Stimulated activated naive CD8-positive, alpha-beta T cell treated with anti-CD3 and anti-CD28 coated beads, Interleukin-15, Interleukin-2, amounts not matched to agents 100 ng/mL and 50 ng/mL, for 24 hours (primary cell): ENCODE results near the gene FHIT.
A peak's percentile ranks its signal among the peaks of the same experiment; 100 is the strongest.

Experiments
- H3K27ac Mint-ChIP-seq: one replicate; pipeline ENCODE4 v1.8.0; 2021; ENCODE audit warnings: mild to moderate bottlenecking, mixed read lengths
- H3K27me3 Mint-ChIP-seq: one replicate; pipeline ENCODE4 v1.8.0; 2021; ENCODE audit warnings: mixed read lengths
- H3K36me3 Mint-ChIP-seq: one replicate; pipeline ENCODE4 v1.8.0; 2021; ENCODE audit warnings: low read depth, mixed read lengths
- H3K4me1 Mint-ChIP-seq: one replicate; pipeline ENCODE4 v1.8.0; 2021; ENCODE audit warnings: low read depth, mixed read lengths
- H3K4me3 Mint-ChIP-seq: one replicate; pipeline ENCODE4 v1.8.0; 2021; ENCODE audit warnings: mild to moderate bottlenecking, mixed read lengths
- H3K9me3 Mint-ChIP-seq: one replicate; pipeline ENCODE4 v1.8.0; 2021; ENCODE audit warnings: mixed read lengths

FHIT gene

DNA sequence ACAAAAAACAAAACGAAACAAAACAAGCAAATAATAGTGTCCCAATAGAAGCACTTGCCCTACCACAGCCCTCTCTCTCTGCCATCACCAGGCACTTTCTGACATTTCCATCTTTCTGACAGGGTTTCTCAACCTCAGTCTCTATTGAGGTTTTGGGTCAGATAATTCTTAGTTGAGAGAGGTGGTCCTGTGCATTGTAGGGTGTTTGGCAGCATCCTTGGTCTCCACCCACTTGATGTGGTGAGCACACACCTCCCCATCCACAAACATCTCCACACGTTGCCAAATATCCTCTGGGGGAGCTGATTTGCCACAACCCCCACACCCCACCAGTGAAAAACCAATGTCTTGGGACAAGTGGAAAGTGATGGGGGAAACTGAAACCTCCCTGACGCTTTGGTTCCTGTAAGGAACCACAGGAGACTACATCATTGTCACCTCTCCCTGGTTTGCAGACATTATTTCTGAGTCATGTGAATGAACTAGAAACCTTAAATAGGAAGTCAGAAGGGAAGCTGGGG lies 1467.7 kb downstream of the FHIT start:
- Mint-ChIP-seq H3K4me3 (peak overlapping the region; percentile 53), H3K27me3 (peaks cover 4% of the 10 kb centered on the region), H3K36me3 (no peaks in the 10 kb centered on the region), H3K4me1 (peaks cover 21% of the 10 kb centered on the region), H3K9me3 (peaks cover 6% of the 10 kb centered on the region), H3K27ac (peak overlapping the region; percentile 80)

DNA sequence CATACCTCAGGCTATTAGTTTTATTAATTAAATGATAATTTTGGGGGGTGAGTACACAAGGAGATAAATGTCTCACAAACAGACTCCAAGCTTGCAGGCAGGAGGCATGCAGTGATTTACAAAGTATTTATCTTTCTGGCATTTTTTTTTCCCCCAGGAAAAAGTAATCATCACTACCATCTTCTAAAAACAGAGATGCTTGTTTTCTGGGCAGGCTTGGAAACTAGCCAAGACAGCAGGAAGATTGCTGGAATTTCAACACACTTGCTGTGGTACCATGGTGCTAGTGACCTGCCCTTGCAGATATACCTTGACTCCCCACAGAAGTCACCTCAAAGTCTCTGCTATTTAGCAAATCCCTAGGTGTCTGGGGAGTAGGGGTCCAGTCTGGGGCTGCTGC lies 1468.6 kb downstream of the FHIT start:
- Mint-ChIP-seq H3K27ac (no peak overlapping the region), H3K36me3 (no peaks in the 10 kb centered on the region), H3K4me3 (no peak overlapping the region), H3K4me1 (peaks cover 30% of the 10 kb centered on the region), H3K9me3 (peaks cover 4% of the 10 kb centered on the region), H3K27me3 (peaks cover 4% of the 10 kb centered on the region)

DNA sequence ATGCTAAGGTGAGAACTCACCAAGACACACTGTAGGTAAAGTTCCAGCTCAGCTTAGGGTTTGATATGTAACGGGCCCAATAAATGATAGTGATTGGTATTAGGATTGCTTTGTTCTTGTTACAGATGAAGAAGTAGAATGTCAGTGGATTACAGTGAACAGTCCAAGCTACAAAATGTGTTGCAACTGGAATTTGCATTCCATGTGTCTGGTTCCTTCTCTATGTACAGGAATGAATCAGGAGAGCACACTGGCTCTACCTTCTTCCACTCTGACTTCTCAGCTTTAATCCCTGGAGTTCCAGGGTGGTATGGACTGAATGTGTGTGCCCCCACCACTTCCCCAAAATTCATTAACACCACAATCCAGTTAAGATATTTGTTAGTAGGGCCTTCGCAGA lies 1471.0 kb downstream of the FHIT start:
- Mint-ChIP-seq H3K27me3 (peaks cover 4% of the 10 kb centered on the region), H3K27ac (no peak overlapping the region), H3K4me1 (peaks cover 41% of the 10 kb centered on the region), H3K9me3 (no peaks in the 10 kb centered on the region), H3K36me3 (no peaks in the 10 kb centered on the region), H3K4me3 (no peak overlapping the region)

DNA sequence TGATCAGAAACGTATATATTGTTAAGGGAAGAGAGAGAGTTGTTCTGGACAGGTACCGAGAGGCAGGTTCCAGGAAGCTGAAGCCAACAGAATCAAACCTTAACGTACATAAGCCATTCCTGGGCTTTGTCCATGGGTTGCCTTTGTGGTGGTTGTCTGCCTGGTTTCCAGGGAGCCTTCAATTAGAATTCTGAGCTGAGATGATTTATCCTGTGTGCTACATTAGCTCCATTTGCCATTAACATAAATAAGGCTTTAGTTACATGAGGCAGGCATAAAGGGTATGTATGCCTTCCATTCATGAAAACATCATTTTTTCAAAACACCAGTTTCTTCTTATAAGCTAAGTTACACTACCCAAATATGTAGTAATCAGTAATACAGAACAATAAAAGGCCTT lies 1472.0 kb downstream of the FHIT start:
- Mint-ChIP-seq H3K9me3 (no peaks in the 10 kb centered on the region), H3K4me3 (no peak overlapping the region), H3K27ac (no peak overlapping the region), H3K27me3 (peaks cover 9% of the 10 kb centered on the region), H3K4me1 (peaks cover 39% of the 10 kb centered on the region), H3K36me3 (no peaks in the 10 kb centered on the region)

DNA sequence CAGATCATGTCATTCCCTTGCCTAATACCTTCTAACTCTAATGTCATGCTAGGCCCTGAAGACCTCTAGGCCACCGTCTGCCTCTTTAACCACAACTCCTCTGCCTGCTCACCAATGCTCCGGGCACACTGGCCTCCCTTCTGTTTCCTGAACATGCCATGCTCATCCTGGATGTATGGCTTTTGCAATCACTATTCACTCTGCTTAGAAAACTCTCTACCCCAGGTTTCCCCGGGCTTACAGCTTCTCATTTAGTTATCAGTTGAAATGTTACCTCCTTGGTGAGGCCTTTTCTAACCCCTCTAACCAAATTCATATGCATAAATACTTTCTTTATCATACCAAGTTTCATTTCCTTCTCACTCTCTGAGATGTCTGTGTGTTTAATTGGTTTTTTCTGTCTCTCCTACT lies 1473.6 kb downstream of the FHIT start:
- H3K4me3 Mint-ChIP-seq: no peak overlapping the region
- H3K36me3 Mint-ChIP-seq: no peaks in the 10 kb centered on the region
- peaks cover 10% of the 10 kb centered on the region for H3K27me3 Mint-ChIP-seq
- no peaks in the 10 kb centered on the region for H3K9me3 Mint-ChIP-seq
- peak overlapping the region; percentile 38 for H3K27ac Mint-ChIP-seq
- peaks cover 41% of the 10 kb centered on the region for H3K4me1 Mint-ChIP-seq

DNA sequence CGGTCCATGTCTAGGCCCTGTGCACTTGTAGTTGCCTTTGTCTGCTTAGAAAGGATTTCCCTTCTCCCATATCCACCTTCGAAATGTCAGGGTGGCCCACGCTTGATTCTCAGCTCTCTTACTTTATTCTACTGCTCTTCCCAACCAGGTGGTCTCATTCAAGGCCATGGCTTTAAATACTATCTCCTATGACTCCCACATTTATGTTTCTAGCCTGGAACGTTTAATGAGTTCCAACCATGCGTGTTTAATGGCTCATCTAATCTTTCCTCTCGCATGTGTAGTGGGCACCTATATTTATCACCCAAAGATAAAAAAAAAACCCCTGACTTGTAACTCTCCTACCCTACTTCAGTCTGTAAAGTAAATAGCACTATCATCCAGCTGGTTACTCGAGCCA lies 1474.2 kb downstream of the FHIT start:
- Mint-ChIP-seq H3K9me3 (no peaks in the 10 kb centered on the region), H3K36me3 (no peaks in the 10 kb centered on the region), H3K4me3 (no peak overlapping the region), H3K4me1 (peaks cover 44% of the 10 kb centered on the region), H3K27ac (no peak overlapping the region), H3K27me3 (peaks cover 12% of the 10 kb centered on the region)

DNA sequence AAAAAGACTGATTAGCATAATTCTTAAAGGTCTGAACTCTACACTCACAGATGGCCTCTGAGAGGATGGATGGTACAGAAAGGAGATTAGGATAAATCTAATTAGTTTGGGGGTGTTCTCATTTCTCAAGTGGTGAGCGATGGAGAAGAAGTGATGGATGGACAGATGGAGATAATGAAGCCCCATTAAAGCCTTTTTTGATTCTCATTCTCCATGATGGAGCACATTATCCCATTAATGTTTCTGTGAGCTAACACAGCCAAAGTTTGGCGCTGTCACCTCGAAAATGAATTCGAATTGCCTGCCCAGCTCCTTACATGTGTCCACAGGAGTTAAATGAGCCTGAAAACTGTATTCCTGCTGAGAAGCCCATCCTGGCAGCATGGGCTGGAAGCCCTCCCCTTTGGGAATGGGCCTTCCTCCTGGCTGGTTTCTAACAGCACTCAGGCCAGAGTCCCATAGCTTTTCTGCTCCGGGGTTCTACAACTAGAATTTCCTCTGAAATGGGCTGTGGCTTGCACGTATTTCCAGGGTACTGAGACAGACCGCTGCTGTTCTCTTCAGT lies 1475.4 kb downstream of the FHIT start:
- H3K4me3 Mint-ChIP-seq: no peak overlapping the region
- H3K36me3 Mint-ChIP-seq: no peaks in the 10 kb centered on the region
- peaks cover 53% of the 10 kb centered on the region for H3K4me1 Mint-ChIP-seq
- H3K9me3 Mint-ChIP-seq: no peaks in the 10 kb centered on the region
- peaks cover 17% of the 10 kb centered on the region for H3K27me3 Mint-ChIP-seq
- no peak overlapping the region for H3K27ac Mint-ChIP-seq

DNA sequence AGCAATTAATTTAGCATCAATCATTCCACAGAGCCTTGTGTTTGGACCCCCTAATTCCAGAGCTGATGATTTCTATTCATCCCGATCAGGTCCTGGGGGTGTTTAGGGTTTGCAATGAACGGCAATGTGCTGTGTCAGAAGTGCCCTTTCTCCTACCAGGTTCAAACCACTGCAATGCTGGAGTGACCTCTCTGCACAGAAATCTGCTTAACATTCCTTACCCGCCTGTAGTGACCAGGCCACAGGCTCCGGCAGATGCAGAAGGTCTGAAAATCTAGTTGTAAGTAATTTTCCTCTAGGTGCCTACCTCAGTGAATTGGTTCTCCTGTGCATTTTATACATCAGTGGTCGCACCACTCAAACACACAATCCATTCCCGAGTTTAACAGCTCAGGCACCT lies 1476.1 kb downstream of the FHIT start:
- no peak overlapping the region for H3K27ac Mint-ChIP-seq
- H3K36me3 Mint-ChIP-seq: no peaks in the 10 kb centered on the region
- peaks cover 53% of the 10 kb centered on the region for H3K4me1 Mint-ChIP-seq
- no peak overlapping the region for H3K4me3 Mint-ChIP-seq
- H3K9me3 Mint-ChIP-seq: no peaks in the 10 kb centered on the region
- peaks cover 21% of the 10 kb centered on the region for H3K27me3 Mint-ChIP-seq

DNA sequence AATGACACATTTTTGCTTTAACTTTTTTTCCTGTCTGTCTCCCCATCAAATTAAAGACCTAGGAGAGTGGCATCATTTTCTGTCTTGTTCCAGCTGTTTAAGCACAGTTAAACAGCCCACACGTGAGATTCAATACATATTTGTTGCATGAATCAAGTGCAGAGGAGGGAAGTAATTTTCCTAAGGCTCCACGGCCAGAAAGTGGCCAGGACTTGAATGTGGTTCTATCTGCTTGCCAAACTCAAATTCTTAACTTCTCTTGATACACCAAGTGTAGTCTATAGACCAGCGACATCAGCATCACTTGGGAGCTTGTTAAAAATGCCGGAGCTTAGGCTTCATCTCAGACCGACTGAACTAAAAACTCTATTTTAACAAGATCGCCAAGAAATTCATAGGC lies 1476.6 kb downstream of the FHIT start:
- peaks cover 20% of the 10 kb centered on the region for H3K27me3 Mint-ChIP-seq
- H3K27ac Mint-ChIP-seq: no peak overlapping the region
- H3K36me3 Mint-ChIP-seq: no peaks in the 10 kb centered on the region
- no peak overlapping the region for H3K4me3 Mint-ChIP-seq
- peaks cover 53% of the 10 kb centered on the region for H3K4me1 Mint-ChIP-seq
- no peaks in the 10 kb centered on the region for H3K9me3 Mint-ChIP-seq

DNA sequence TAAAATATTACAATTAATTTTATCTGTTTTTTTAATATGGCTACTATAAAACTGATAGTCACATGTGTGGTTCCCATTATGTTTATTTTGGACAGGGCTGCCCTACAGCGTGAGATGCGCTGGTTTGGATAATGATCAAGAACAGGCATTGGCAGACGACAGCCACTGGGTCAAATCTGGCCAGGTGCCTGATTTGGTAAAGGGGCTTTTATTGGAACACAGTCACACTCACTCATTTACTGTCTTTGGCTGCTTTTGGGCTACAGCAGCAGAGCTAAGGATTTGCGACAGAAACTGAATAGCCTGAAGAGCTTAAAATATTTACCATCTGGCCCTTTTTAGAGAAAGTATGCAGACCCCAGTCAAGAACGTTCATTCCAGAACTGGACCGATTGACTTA lies 1477.3 kb downstream of the FHIT start:
- no peak overlapping the region for H3K27ac Mint-ChIP-seq
- H3K36me3 Mint-ChIP-seq: no peaks in the 10 kb centered on the region
- H3K27me3 Mint-ChIP-seq: peaks cover 17% of the 10 kb centered on the region
- H3K9me3 Mint-ChIP-seq: no peaks in the 10 kb centered on the region
- H3K4me3 Mint-ChIP-seq: no peak overlapping the region
- H3K4me1 Mint-ChIP-seq: peaks cover 53% of the 10 kb centered on the region

DNA sequence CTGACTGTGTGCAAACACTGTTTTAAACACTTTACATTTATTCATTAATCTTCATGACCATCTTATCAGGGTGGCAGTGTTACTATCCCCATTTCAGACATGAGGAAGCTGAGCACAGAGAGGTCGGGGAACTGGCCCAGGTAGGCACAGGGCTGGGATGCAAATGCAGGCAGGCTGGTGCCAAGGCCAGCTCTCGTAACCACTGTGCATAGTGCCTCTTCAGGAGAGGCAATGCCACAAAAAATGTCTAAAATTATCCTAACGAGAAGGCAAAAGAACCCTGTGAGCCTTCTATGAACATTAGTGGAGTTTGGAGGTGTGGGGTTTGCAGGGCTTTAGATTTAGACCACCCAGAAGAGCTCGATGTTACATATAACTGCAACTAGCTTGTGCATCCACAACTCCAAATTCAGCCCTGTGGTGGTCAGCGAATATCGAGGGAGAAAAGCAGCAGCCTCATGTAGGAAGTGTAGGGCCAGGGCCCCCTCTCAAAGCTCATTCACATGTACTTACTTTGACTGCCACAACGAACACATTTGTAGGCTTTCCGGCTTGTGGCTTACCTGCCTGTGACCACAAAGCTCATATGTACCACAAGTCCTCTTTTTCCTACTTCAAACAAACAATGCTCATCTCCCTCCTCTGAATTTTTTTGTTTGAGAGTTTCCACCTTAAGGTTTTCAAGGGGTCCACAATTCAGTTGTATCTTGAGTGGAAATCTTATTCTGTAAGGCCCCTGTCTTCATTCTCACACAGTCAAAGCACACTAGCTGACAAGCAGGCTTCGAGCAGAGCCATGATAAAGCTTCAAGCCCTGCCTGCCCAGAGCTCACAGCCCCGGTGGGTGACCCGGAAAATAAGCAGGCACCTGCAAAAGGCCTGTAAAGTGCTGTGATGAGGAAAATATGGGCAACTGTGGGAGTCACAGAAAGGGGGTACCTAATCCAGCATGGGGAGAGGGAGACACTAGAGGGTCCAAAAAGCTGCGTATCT lies 1478.5 kb downstream of the FHIT start:
- Mint-ChIP-seq H3K36me3 (no peaks in the 10 kb centered on the region), H3K9me3 (no peaks in the 10 kb centered on the region), H3K4me3 (peak overlapping the region; percentile 21), H3K27ac (peak overlapping the region; percentile 4), H3K27me3 (peaks cover 17% of the 10 kb centered on the region), H3K4me1 (peaks cover 44% of the 10 kb centered on the region)

DNA sequence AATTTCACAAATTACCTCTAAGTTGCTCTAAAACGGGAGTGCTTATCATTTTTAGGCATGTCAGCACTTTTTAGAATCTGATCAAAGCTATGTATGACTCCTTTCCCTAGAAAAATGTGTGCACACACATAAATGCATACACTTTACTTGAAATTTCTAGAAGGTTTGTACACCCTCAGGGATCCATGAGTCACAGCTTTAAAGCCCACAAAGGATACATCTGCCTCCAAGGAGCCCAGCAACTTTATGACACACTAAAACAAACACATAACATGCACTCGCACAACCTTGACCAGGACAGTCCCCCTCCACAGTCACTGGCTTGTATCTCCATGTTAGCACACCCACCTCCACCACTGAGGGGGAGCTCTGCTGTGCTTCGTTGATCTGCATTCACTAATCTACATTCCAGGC lies 1479.5 kb downstream of the FHIT start:
- peaks cover 17% of the 10 kb centered on the region for H3K27me3 Mint-ChIP-seq
- no peak overlapping the region for H3K27ac Mint-ChIP-seq
- no peaks in the 10 kb centered on the region for H3K36me3 Mint-ChIP-seq
- H3K4me3 Mint-ChIP-seq: no peak overlapping the region
- peaks cover 36% of the 10 kb centered on the region for H3K4me1 Mint-ChIP-seq
- no peaks in the 10 kb centered on the region for H3K9me3 Mint-ChIP-seq

DNA sequence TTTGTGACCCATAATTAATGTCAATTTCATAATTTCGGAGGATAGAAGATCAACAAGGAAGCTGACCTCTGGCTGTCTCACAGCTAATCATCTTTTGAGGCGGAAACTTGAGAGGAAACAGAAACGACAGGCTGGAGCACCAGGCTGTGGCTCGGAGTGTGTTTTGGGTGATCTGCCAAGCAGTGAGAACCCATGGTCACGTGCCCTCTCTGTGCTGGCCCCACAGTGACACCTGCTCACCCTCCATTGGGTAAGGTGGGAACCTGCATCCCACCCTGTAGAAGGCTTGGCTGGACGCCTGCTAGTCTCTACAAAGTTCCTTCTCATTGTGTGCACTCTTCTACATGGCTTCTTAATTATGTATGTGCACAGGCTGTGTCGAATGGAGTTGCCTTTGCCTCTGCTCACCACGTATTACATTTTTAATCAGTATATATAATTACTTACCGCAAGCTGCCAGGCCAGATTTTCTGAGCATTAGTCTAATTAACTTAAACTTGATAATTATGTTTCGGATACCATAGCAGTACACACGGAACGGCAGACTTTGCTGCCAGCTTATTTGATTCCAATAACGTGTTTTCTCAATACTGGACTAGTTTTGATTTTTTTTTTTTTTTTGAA lies 1482.0 kb downstream of the FHIT start:
- peaks cover 12% of the 10 kb centered on the region for H3K27me3 Mint-ChIP-seq
- H3K27ac Mint-ChIP-seq: no peak overlapping the region
- H3K9me3 Mint-ChIP-seq: no peaks in the 10 kb centered on the region
- H3K4me3 Mint-ChIP-seq: no peak overlapping the region
- no peaks in the 10 kb centered on the region for H3K36me3 Mint-ChIP-seq
- peaks cover 29% of the 10 kb centered on the region for H3K4me1 Mint-ChIP-seq

DNA sequence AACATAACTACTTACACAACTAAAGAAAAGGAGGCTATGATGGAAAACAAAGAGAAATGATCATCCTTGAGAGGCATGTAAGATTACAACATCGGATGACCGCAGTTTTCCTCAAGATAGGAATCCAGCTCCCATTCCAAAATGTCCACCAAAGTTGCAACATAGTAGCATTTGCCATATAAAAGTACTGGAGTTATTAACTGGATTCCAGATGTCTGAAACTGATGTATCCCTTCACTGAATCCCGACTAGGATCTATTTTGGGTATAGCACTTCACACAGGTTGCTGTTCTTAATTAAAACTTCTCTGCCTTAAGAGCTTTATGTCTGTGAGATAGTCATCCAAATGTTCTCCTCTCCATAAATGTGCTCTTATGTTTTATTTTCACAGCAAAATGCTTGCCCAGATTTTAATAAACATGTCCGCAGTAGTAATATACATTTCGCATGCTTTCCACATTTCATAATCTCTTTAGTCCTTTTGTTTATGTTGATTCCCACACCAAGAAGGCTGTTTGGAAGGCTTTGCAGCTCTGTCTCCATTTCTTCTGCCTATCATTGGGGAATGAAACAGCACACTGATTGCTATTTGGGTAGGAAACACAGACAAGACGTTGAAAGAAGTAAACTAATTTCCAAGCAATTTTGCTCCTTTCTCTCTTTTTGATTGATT lies 1484.9 kb downstream of the FHIT start:
- H3K27ac Mint-ChIP-seq: no peak overlapping the region
- no peaks in the 10 kb centered on the region for H3K9me3 Mint-ChIP-seq
- H3K4me3 Mint-ChIP-seq: no peak overlapping the region
- H3K36me3 Mint-ChIP-seq: no peaks in the 10 kb centered on the region
- H3K27me3 Mint-ChIP-seq: peaks cover 11% of the 10 kb centered on the region
- peaks cover 4% of the 10 kb centered on the region for H3K4me1 Mint-ChIP-seq
